HG03196 (cell line): ENCODE measurements around the gene GPR63.

Source experiments
- ATAC-seq: cut with Tn5 transposase; IDR thresholded peaks from one replicate; pipeline ENCODE4 v1.9.1; 2021; ENCODE audit not compliant: unreplicated experiment

Gene GPR63

GRCh38 chr6:96761794-96762193 is 75.5 kb downstream of the GPR63 start:
- ATAC-seq = no peak

DNA sequence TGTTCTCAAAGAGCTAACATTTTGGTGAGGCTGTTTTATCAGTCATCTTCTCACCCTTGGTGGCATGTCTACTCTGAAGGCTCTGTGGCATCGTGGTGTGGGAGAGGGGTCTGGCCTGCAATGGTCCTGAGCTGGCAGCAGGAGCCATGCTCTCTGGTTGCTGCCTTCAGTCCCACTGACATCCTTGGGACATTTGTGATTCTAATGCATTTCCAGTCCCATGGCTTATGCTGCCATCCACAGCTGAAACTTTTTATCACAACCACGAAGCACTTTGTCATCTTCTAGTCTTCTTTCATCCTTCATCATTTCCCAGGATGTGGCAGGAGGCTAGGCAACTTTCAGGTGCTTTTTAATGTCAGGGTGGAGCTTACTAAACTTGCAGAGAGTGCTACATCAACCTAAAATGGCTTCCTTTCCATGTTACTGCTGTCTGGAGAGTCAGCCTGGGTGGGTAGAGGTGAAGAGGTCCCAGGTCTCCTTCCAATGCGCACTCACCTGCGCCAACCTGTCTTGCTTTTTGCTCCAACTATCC is 77.1 kb downstream of the GPR63 start:
- no peak for ATAC-seq

DNA sequence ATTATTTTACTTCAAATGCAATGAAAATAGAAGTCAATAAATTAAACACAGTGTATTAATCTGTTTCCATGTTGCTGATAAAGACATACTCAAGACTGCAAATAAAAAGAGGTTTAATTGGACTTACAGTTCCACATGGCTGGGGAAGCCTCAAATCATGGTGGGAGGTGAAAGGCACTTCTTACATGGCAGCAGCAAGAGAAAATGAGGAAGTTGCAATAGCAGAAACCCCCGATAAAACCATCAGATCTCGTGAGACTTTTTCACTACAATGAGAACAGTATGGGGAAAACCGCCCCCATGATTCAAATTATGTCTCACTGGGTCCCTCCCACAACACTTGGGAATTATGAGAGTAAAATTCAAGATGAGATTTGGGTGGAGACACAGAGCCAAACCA is 82.2 kb downstream of the GPR63 start:
- no peak for ATAC-seq

DNA sequence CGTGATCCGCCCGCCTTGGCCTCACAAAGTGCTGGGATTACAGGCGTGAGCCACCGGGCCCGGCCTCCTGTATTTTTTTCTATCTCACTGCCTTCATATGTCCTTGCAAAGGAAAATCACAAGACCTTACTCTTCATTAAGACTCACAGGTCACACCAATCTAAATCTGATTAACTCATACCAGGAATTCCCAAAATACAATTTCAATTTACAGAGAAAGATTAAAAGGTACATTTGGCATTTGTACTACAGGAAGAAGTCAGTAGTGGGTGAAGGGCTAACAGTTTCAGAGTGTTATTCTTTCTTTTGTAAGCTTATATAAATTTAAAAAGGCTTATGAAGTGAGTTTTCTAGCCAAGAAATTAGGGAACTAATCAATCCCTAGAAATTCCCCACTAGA is 87.4 kb downstream of the GPR63 start:
- ATAC-seq = no peak
